T-cell (primary cell): ENCODE data around the gene SLC25A42. TPM values are rescaled to one million over a fixed set of nuclear protein-coding genes. Genes with fewer than 3 reads are reported as not detected.
"Not testable (repeated sequence)": the region's sequence is repeated elsewhere in the genome, so short reads cannot be mapped to it uniquely, and the experiment has no call there.

Experiments used
- ATAC-seq, 4 experiments: fragments of 200-7000 bp in 3 of 4; fragments of 150-1000 bp in 1 of 4; cut with Tn5 transposase; replicated peaks in 1 of 4; 1 replicate in 3 of 4; 2 replicates in 1 of 4; pipeline ENCODE4 v1.10.0; 2021; ENCODE audit warnings: moderate library complexity in 3 of 4, mild to moderate bottlenecking in 2 of 4, moderate number of reproducible peaks in 1 of 4
- CTCF ChIA-PET, 2 donors: fragments of 300-600 bp; sonication (Branson Sonifier 250); formaldehyde crosslinking; loops; one replicate each; lab custom pipeline; 2022; ENCODE audit warnings: antibody characterized with exemption in 2 of 2; lab: Charles Lee
- POLR2A ChIA-PET, 2 donors: fragments of 300-600 bp; sonication (Branson Sonifier 250); formaldehyde crosslinking; loops; one replicate each; lab custom pipeline; 2022; ENCODE audit warnings: antibody characterized with exemption in 2 of 2; lab: Charles Lee
- DNase-seq, 35 experiments: peaks; one replicate each; pipeline versions ENCODE4 v3.0.0 to v3.0.0-alpha.2; 2013 to 2023
- H3K27ac ChIP-seq: one replicate; pipeline ENCODE4 v1.5.1; 2013; ENCODE audit warnings: low read length
- H3K27me3 ChIP-seq, 2 experiments: replicated peaks in 1 of 2; 1 replicate in 1 of 2; 2 replicates in 1 of 2; pipeline versions ENCODE4 v1.6.1 to v1.7.0; 2013; ENCODE audit warnings: low read length in 1 of 2, mixed read lengths in 1 of 2; ENCODE audit not compliant: control insufficient read depth in 2 of 2, insufficient read depth in 2 of 2; ENCODE audit errors: extremely low read depth in 1 of 2
- H3K36me3 ChIP-seq, 2 donors: 1 replicate in 1 of 2; 2 replicates in 1 of 2; pipeline versions ENCODE4 v1.6.1 to v1.7.0; 2013; ENCODE audit warnings: low read length in 1 of 2; ENCODE audit not compliant: control insufficient read depth in 2 of 2, insufficient read depth in 1 of 2; ENCODE audit errors: extremely low read depth in 1 of 2
- H3K4me1 ChIP-seq, 2 experiments: 1 replicate in 1 of 2; 2 replicates in 1 of 2; pipeline versions ENCODE4 v1.6.1 to v1.7.0; 2013; ENCODE audit warnings: low read length in 2 of 2, mixed read lengths in 1 of 2; ENCODE audit not compliant: insufficient read depth in 2 of 2, control insufficient read depth in 1 of 2; ENCODE audit errors: extremely low read depth in 1 of 2
- H3K4me3 ChIP-seq, 2 donors: 1 replicate in 1 of 2; 2 replicates in 1 of 2; pipeline versions ENCODE4 v1.5.1 to v1.7.0; 2013; ENCODE audit warnings: mild to moderate bottlenecking in 2 of 2, low read length in 1 of 2, moderate library complexity in 1 of 2; ENCODE audit not compliant: control insufficient read depth in 1 of 2; ENCODE audit errors: extremely low read depth in 1 of 2
- H3K9me3 ChIP-seq: 2 replicates; pipeline ENCODE4 v1.7.0; 2013
- H3K27ac Mint-ChIP-seq, 2 donors: one replicate each; pipeline ENCODE4 v1.8.0; 2020 to 2021; ENCODE audit warnings: mild to moderate bottlenecking in 2 of 2, mixed read lengths in 2 of 2
- H3K27me3 Mint-ChIP-seq, 2 donors: one replicate each; pipeline ENCODE4 v1.8.0; 2021 to 2022; ENCODE audit warnings: mixed read lengths in 2 of 2
- H3K36me3 Mint-ChIP-seq: one replicate; pipeline ENCODE4 v1.8.0; 2021; ENCODE audit warnings: mixed read lengths
- H3K4me1 Mint-ChIP-seq, 3 donors: one replicate each; pipeline ENCODE4 v1.8.0; 2020 to 2022; ENCODE audit warnings: mixed read lengths in 3 of 3, mild to moderate bottlenecking in 1 of 3
- H3K4me3 Mint-ChIP-seq, 3 donors: one replicate each; pipeline ENCODE4 v1.8.0; 2020 to 2022; ENCODE audit warnings: mild to moderate bottlenecking in 3 of 3, mixed read lengths in 3 of 3, moderate library complexity in 3 of 3
- H3K9me3 Mint-ChIP-seq, 3 donors: one replicate each; pipeline ENCODE4 v1.8.0; 2020 to 2022; ENCODE audit warnings: mixed read lengths in 3 of 3
- WGBS: methylation state at CpG from one replicate; pipeline ENCODE4 v1.1.5; 2013; ENCODE audit warnings: missing lambda C conversion rate; ENCODE audit not compliant: insufficient coverage; 5-methylcytosine and 5-hydroxymethylcytosine counted together
- total RNA-seq, 35 experiments: library from RNA in 6 of 35; stranded (reverse) in 6 of 35; fragments of 120-200 nt in 1 of 35; gene quantifications; one replicate each; pipeline versions ENCODE4 v1.2.1 to v1.2.4 and lab custom pipeline; 2013 to 2026

Gene SLC25A42
- total RNA-seq, 5 donors from 2014 or later (not counting 1 experiment from before 2014, with no cell fraction given): 24.9 to 35.0 (median 30.5) TPM

- ChIA-PET POLR2A (no interaction called here), CTCF (interaction anchor here in 1 of 2 donors (0.7 kb wide), 1 partner anchor 637 kb away, joined by 3 read pairs; no protein-coding TSS in a partner anchor)
- Histone ChIP-seq H3K27ac (no peak overlapping the region), H3K27me3 (no peaks in the 10 kb centered on the region), H3K9me3 (no peaks in the 10 kb centered on the region), H3K4me3 (no peak overlapping the region), H3K36me3 (peaks cover 2 to 21% of the 10 kb centered on the region in 2 donors), H3K4me1 (peaks cover 0 to 6% of the 10 kb centered on the region in 2 experiments)
- Mint-ChIP-seq H3K4me3 (no peak overlapping the region), H3K9me3 (no peaks in the 10 kb centered on the region), H3K27ac (no peak overlapping the region), H3K36me3 (peaks cover 11% of the 10 kb centered on the region), H3K27me3 (no peaks in the 10 kb centered on the region), H3K4me1 (peaks cover 5 to 7% (median 6%) of the 10 kb centered on the region in 3 donors)
- WGBS: 95% methylated on average over 21 of the region's 36 CpGs
- no peak for DNase-seq
- ATAC-seq: no peak
Measured at GRCh38 chr19:19105365-19106055, 41.7 kb downstream of the SLC25A42 start.

- Histone ChIP-seq H3K4me3 (no peak overlapping the region), H3K4me1 (peaks cover 0 to 10% of the 10 kb centered on the region in 2 experiments), H3K27me3 (no peaks in the 10 kb centered on the region), H3K36me3 (peaks cover 2 to 16% of the 10 kb centered on the region in 2 donors), H3K9me3 (no peaks in the 10 kb centered on the region), H3K27ac (no peak overlapping the region)
- Mint-ChIP-seq H3K27me3 (no peaks in the 10 kb centered on the region), H3K27ac (no peak overlapping the region), H3K4me3 (no peak overlapping the region), H3K9me3 (no peaks in the 10 kb centered on the region), H3K36me3 (peaks cover 9% of the 10 kb centered on the region), H3K4me1 (peaks cover 5 to 7% (median 7%) of the 10 kb centered on the region in 3 donors)
- ChIA-PET POLR2A (no interaction called here), CTCF (no interaction called here)
- ATAC-seq (no peak), DNase-seq (no peak)
- 92% methylated on average over 21 of the region's 25 CpGs for WGBS
Measured at GRCh38 chr19:19106056-19106551, 42.3 kb downstream of the SLC25A42 start.

- CTCF ChIA-PET: not testable (repeated sequence)
Measured at GRCh38 chr19:19106938-19107337, 43.1 kb downstream of the SLC25A42 start.

GRCh38 chr19:19107654-19108053 lies 43.9 kb downstream of the SLC25A42 start:
- no peaks in the 10 kb centered on the region for H3K27me3 ChIP-seq
- H3K9me3 ChIP-seq: no peaks in the 10 kb centered on the region
- H3K4me1 ChIP-seq: peaks cover 0 to 10% of the 10 kb centered on the region in 2 experiments
- 100% methylated on average over 3 of the region's 11 CpGs for WGBS
- DNase-seq: no peak
- POLR2A ChIA-PET: no interaction called here
- H3K36me3 ChIP-seq: peaks cover 2 to 11% of the 10 kb centered on the region in 2 donors
- H3K4me3 Mint-ChIP-seq: no peak overlapping the region
- H3K36me3 Mint-ChIP-seq: peaks cover 9% of the 10 kb centered on the region
- no peaks in the 10 kb centered on the region for H3K9me3 Mint-ChIP-seq
- peaks cover 7 to 10% (median 7%) of the 10 kb centered on the region in 3 donors for H3K4me1 Mint-ChIP-seq
- CTCF ChIA-PET: interaction anchor here in 1 of 2 donors (0.7 kb wide), 1 partner anchor 29 kb away, joined by 3 read pairs; no protein-coding TSS in a partner anchor
- H3K4me3 ChIP-seq: no peak overlapping the region
- ATAC-seq: no peak
- no peak overlapping the region for H3K27ac ChIP-seq
- no peak overlapping the region for H3K27ac Mint-ChIP-seq
- H3K27me3 Mint-ChIP-seq: no peaks in the 10 kb centered on the region

More at GRCh38 chr19:19106938-19107337, 43.1 kb downstream of the SLC25A42 start:
- H3K4me1 ChIP-seq, H3K9me3 ChIP-seq, H3K27ac ChIP-seq, H3K4me1 Mint-ChIP-seq, H3K9me3 Mint-ChIP-seq, ATAC-seq, H3K4me3 ChIP-seq, H3K27me3 ChIP-seq, POLR2A ChIA-PET, H3K27ac Mint-ChIP-seq, H3K36me3 Mint-ChIP-seq, DNase-seq, H3K27me3 Mint-ChIP-seq, H3K4me3 Mint-ChIP-seq: not testable (repeated sequence)
- 100% methylated on average over 4 of the region's 7 CpGs for WGBS
- H3K36me3 ChIP-seq: peaks cover 2 to 11% of the 10 kb centered on the region in 2 donors

GRCh38 chr19:19109601-19110000 lies 45.8 kb downstream of the SLC25A42 start:
- 93% methylated on average over 5 of the region's 9 CpGs for WGBS
- no peaks in the 10 kb centered on the region for H3K27me3 Mint-ChIP-seq
- DNase-seq (no peak), ATAC-seq (no peak)
- no peaks in the 10 kb centered on the region for H3K9me3 Mint-ChIP-seq
- H3K9me3 ChIP-seq: no peaks in the 10 kb centered on the region
- H3K4me1 Mint-ChIP-seq: peaks cover 7 to 10% (median 10%) of the 10 kb centered on the region in 3 donors
- no peak overlapping the region for H3K27ac ChIP-seq
- peaks cover 9% of the 10 kb centered on the region for H3K36me3 Mint-ChIP-seq
- no peak overlapping the region for H3K4me3 Mint-ChIP-seq
- peaks cover 0 to 13% of the 10 kb centered on the region in 2 experiments for H3K4me1 ChIP-seq
- no peaks in the 10 kb centered on the region for H3K27me3 ChIP-seq
- ChIA-PET CTCF (no interaction called here), POLR2A (interaction anchor here in 1 of 2 donors (0.7 kb wide), 1 partner anchor 688 kb away, joined by 3 read pairs; no protein-coding TSS in a partner anchor)
- H3K4me3 ChIP-seq: no peak overlapping the region
- H3K36me3 ChIP-seq: peaks cover 2 to 5% of the 10 kb centered on the region in 2 donors
- no peak overlapping the region for H3K27ac Mint-ChIP-seq

- H3K4me1 ChIP-seq: peaks cover 0 to 13% of the 10 kb centered on the region in 2 experiments
- no peaks in the 10 kb centered on the region for H3K9me3 ChIP-seq
- Mint-ChIP-seq H3K27ac (no peak overlapping the region), H3K36me3 (peaks cover 9% of the 10 kb centered on the region), H3K4me1 (peaks cover 7 to 10% (median 10%) of the 10 kb centered on the region in 3 donors), H3K9me3 (no peaks in the 10 kb centered on the region), H3K27me3 (no peaks in the 10 kb centered on the region), H3K4me3 (no peak overlapping the region)
- peak overlapping the region in 1 of 2 donors; percentile 10 for H3K4me3 ChIP-seq
- H3K27me3 ChIP-seq: no peaks in the 10 kb centered on the region
- no peak overlapping the region for H3K27ac ChIP-seq
- DNase-seq: peak in 6 of 35 experiments; percentile 4 to 41 (median 20)
- ChIA-PET POLR2A (no interaction called here), CTCF (interaction anchor here (0.6 kb wide), 2 partner anchors 12 to 56 kb away, joined by 4 read pairs; no protein-coding TSS in a partner anchor)
- WGBS: 33% methylated on average over 64 of the region's 66 CpGs
- peak; percentile 53 to 72 (median 65) for ATAC-seq
- H3K36me3 ChIP-seq: peaks cover 2 to 5% of the 10 kb centered on the region in 2 donors
Measured at GRCh38 chr19:19110410-19111135, 46.8 kb downstream of the SLC25A42 start.
